ENCODE data around the gene VPS16. TPM values are rescaled to one million over a fixed set of nuclear protein-coding genes. Genes with fewer than 3 reads are reported as not detected.

VPS16 gene
- total RNA-seq, 1 experiment from 2014 or later = 26.2 TPM

- Mint-ChIP-seq H3K27ac (no peak overlapping the region), H3K9me3 (no peaks in the 10 kb centered on the region), H3K4me3 (no peak overlapping the region), H3K36me3 (no peaks in the 10 kb centered on the region; the same call in 1 of the 2 replicates), H3K4me1 (0 out of 2 replicates have a peak, but pooled peaks cover 7% of the 10 kb centered on the region), H3K27me3 (ENCODE audit: low read depth) (no peaks in the 10 kb centered on the region)
- no peak for DNase-seq (ENCODE audit: low spot score)
- CTCF ChIA-PET = no interaction called here
- no peak for ATAC-seq
- no peak for TF ChIP-seq GTF2I (CRISPR knock-in tag; conservative IDR thresholded peaks at IDR 0.05)
- TF ChIP-seq ETV6 (CRISPR knock-in tag; IDR thresholded peaks at IDR 0.05) = no peak
- POLR2A ChIA-PET = no interaction called here
These were observed 47.2 kb downstream of the VPS16 start for GRCh38 chr20:2887715-2888114.

DNA sequence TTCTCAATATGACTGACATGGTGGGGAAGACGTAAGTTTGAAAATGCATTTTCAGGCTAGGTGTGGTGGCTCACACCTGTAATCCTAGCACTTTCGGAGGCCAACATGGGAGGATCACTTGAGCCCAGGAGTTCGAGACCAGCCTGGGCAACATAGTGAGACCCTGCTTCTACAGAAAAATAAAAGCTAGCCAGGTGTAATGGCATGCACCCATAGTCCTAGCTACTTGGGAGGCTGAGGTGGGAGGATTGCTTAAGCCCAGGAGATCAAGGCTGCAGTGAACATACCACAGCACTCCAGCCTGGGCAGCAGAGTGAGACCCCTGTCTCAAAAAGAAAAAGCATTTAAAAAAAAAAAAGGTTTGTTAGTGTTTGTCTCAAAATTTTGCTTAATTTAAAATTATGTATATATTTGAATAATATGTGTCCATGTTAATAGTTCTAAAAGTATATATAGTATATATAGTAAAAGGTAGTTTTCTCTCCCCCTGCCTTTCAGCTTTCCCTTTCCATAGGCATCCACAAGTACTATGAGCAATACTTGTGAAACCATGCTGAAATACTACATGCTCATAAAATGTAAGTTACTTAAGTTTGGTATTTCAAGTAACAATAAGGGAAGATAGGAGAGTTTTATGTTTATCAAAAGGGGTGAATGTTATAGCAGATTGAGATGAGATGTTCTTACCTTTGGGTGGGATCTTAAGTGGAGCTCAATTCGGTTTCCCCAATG is 47.8 kb downstream of the VPS16 start:
- no peak for TF ChIP-seq GTF2I (CRISPR knock-in tag; conservative IDR thresholded peaks at IDR 0.05)
- TF ChIP-seq ZNF121 (CRISPR knock-in tag; IDR thresholded peaks at IDR 0.05) = peak; percentile 93

GRCh38 chr20:2889209-2889608 is 48.7 kb downstream of the VPS16 start:
- CTCF ChIA-PET = interaction anchor here (0.8 kb wide), 1 partner anchor 37 kb away, joined by 4 read pairs; no protein-coding TSS in a partner anchor

More for the DNA sequence above, 47.8 kb downstream of the VPS16 start:
- Mint-ChIP-seq H3K36me3 (no peaks in the 10 kb centered on the region; the same call in 1 of the 2 replicates), H3K4me3 (no peak overlapping the region), H3K9me3 (no peaks in the 10 kb centered on the region), H3K27me3 (ENCODE audit: low read depth) (no peaks in the 10 kb centered on the region), H3K4me1 (0 out of 2 replicates have a peak, but pooled peaks cover 7% of the 10 kb centered on the region), H3K27ac (no peak overlapping the region)
- DNase-seq (ENCODE audit: low spot score) (no peak), ATAC-seq (no peak)
- ChIA-PET POLR2A (no interaction called here), CTCF (no interaction called here)

GRCh38 chr20:2889797-2890196 is 49.3 kb downstream of the VPS16 start:
- Mint-ChIP-seq H3K4me3 (no peak overlapping the region), H3K27me3 (ENCODE audit: low read depth) (no peaks in the 10 kb centered on the region), H3K36me3 (peaks cover 4% of the 10 kb centered on the region), H3K9me3 (peaks cover 4% of the 10 kb centered on the region), H3K4me1 (0 out of 2 replicates have a peak, but pooled peaks cover 5% of the 10 kb centered on the region), H3K27ac (no peak overlapping the region)
- ChIA-PET CTCF (interaction anchor here (0.8 kb wide), 1 partner anchor 38 kb away, joined by 4 read pairs; no protein-coding TSS in a partner anchor), POLR2A (no interaction called here)
- no peak for TF ChIP-seq ZBTB43 (CRISPR knock-in tag; IDR thresholded peaks at IDR 0.05)
- TF ChIP-seq AR (CRISPR knock-in tag; IDR thresholded peaks at IDR 0.05) = no peak
- no peak for TF ChIP-seq ZNF138 (CRISPR knock-in tag; conservative IDR thresholded peaks at IDR 0.05)
- no peak for TF ChIP-seq FOXP1 (CRISPR knock-in tag; IDR thresholded peaks at IDR 0.05; ENCODE audit: borderline replicate concordance)
- TF ChIP-seq, protein P1, sequence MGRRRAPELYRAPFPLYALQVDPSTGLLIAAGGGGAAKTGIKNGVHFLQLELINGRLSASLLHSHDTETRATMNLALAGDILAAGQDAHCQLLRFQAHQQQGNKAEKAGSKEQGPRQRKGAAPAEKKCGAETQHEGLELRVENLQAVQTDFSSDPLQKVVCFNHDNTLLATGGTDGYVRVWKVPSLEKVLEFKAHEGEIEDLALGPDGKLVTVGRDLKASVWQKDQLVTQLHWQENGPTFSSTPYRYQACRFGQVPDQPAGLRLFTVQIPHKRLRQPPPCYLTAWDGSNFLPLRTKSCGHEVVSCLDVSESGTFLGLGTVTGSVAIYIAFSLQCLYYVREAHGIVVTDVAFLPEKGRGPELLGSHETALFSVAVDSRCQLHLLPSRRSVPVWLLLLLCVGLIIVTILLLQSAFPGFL (CRISPR knock-in tag; IDR thresholded peaks at IDR 0.05; ENCODE audit: borderline replicate concordance) = no peak
- TF ChIP-seq USF2 (CRISPR knock-in tag; IDR thresholded peaks at IDR 0.05) = no peak
- no peak for TF ChIP-seq FOXK1 (CRISPR knock-in tag; IDR thresholded peaks at IDR 0.05)
- TF ChIP-seq NFE2L1 (CRISPR knock-in tag; IDR thresholded peaks at IDR 0.05) = no peak
- no peak for ATAC-seq
- no peak for DNase-seq (ENCODE audit: low spot score)

More at GRCh38 chr20:2889209-2889608, 48.7 kb downstream of the VPS16 start:
- no peak for ATAC-seq
- POLR2A ChIA-PET = no interaction called here
- H3K4me3 Mint-ChIP-seq = no peak overlapping the region
- 0 out of 2 replicates have a peak, but pooled peaks cover 5% of the 10 kb centered on the region for H3K4me1 Mint-ChIP-seq
- no peaks in the 10 kb centered on the region for H3K27me3 Mint-ChIP-seq (ENCODE audit: low read depth)
- TF ChIP-seq NFE2L1 (CRISPR knock-in tag; IDR thresholded peaks at IDR 0.05) = no peak
- TF ChIP-seq CREB1 (CRISPR knock-in tag; IDR thresholded peaks at IDR 0.05) = no peak
- TF ChIP-seq ZNF396 (CRISPR knock-in tag; IDR thresholded peaks at IDR 0.05; ENCODE audit: borderline replicate concordance) = no peak
- no peak for TF ChIP-seq ATF1 (CRISPR knock-in tag; IDR thresholded peaks at IDR 0.05)
- TF ChIP-seq IRF1 (CRISPR knock-in tag; IDR thresholded peaks at IDR 0.05) = no peak
- TF ChIP-seq, protein P2, sequence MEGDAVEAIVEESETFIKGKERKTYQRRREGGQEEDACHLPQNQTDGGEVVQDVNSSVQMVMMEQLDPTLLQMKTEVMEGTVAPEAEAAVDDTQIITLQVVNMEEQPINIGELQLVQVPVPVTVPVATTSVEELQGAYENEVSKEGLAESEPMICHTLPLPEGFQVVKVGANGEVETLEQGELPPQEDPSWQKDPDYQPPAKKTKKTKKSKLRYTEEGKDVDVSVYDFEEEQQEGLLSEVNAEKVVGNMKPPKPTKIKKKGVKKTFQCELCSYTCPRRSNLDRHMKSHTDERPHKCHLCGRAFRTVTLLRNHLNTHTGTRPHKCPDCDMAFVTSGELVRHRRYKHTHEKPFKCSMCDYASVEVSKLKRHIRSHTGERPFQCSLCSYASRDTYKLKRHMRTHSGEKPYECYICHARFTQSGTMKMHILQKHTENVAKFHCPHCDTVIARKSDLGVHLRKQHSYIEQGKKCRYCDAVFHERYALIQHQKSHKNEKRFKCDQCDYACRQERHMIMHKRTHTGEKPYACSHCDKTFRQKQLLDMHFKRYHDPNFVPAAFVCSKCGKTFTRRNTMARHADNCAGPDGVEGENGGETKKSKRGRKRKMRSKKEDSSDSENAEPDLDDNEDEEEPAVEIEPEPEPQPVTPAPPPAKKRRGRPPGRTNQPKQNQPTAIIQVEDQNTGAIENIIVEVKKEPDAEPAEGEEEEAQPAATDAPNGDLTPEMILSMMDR (IDR thresholded peaks at IDR 0.05) = no peak
- H3K36me3 Mint-ChIP-seq = peaks cover under 1% of the 10 kb centered on the region
- H3K9me3 Mint-ChIP-seq = peaks cover 2% of the 10 kb centered on the region
- no peak for DNase-seq (ENCODE audit: low spot score)
- H3K27ac Mint-ChIP-seq = no peak overlapping the region
